8988T (cell line): ENCODE data around the gene SGK2.

Experiments used
- DNase-seq: peaks from one replicate; pipeline ENCODE4 v3.0.0; 2011

SGK2 gene

GRCh38 chr20:43558412-43559146 lies at the start of gene SGK2:
SGK2 (plus strand) TSS chr20:43559027; CDS start chr20:43566496, 7,469 bp downstream.
- DNase-seq = no peak

GRCh38 chr20:43511879-43512278 lies 46.9 kb upstream of the SGK2 start:
- no peak for DNase-seq

- no peak for DNase-seq
Observed at GRCh38 chr20:43513372-43513930, 45.4 kb upstream of the SGK2 start.

GRCh38 chr20:43513931-43514647 lies 44.7 kb upstream of the SGK2 start:
- peak; percentile 83 for DNase-seq

- DNase-seq = no peak
Observed at GRCh38 chr20:43514648-43514999, 44.2 kb upstream of the SGK2 start.

- no peak for DNase-seq
Observed at GRCh38 chr20:43515628-43516027, 43.2 kb upstream of the SGK2 start.

GRCh38 chr20:43516251-43516824 lies 42.5 kb upstream of the SGK2 start:
- DNase-seq = no peak

- DNase-seq = no peak
Observed at GRCh38 chr20:43520074-43520630, 38.7 kb upstream of the SGK2 start.

GRCh38 chr20:43525021-43525420 lies 33.8 kb upstream of the SGK2 start:
- no peak for DNase-seq

- no peak for DNase-seq
Observed at GRCh38 chr20:43528258-43528875, 30.5 kb upstream of the SGK2 start.

- no peak for DNase-seq
Observed at GRCh38 chr20:43529051-43529450, 29.8 kb upstream of the SGK2 start.

- DNase-seq = no peak
Observed at GRCh38 chr20:43529457-43530153, 29.2 kb upstream of the SGK2 start.

GRCh38 chr20:43530321-43531090 lies 28.3 kb upstream of the SGK2 start:
- DNase-seq = no peak

GRCh38 chr20:43531091-43531443 lies 27.8 kb upstream of the SGK2 start:
- DNase-seq = no peak

- DNase-seq = no peak
Observed at GRCh38 chr20:43532416-43533055, 26.3 kb upstream of the SGK2 start.

- no peak for DNase-seq
Observed at GRCh38 chr20:43533060-43533459, 25.8 kb upstream of the SGK2 start.

- DNase-seq = no peak
Observed at GRCh38 chr20:43534016-43534415, 24.8 kb upstream of the SGK2 start.

GRCh38 chr20:43534791-43535350 lies 24.0 kb upstream of the SGK2 start:
- DNase-seq = no peak

GRCh38 chr20:43535370-43536004 lies 23.3 kb upstream of the SGK2 start:
- no peak for DNase-seq
